PC-9 (cell line): Measurements from ENCODE around the gene CMTM7. TPM values are rescaled to one million over a fixed set of nuclear protein-coding genes. Genes with fewer than 3 reads are reported as not detected.

ENCODE experiments used
- BruUV-seq: library from RNA; stranded (reverse); fragments of 400-500 nt; replicated peaks from 2 replicates; lab custom pipeline; 2021; lab: Mats Ljungman, UMichigan
- CTCF ChIA-PET: fragments of 300-600 bp; sonication (Branson Sonifier 250); formaldehyde crosslinking; loops from one replicate; lab custom pipeline; 2022; ENCODE audit warnings: antibody characterized with exemption; lab: Charles Lee
- POLR2A ChIA-PET: fragments of 300-600 bp; sonication (Branson Sonifier 250); formaldehyde crosslinking; loops from one replicate; lab custom pipeline; 2022; ENCODE audit warnings: antibody characterized with exemption; ENCODE audit not compliant: unreplicated experiment; lab: Charles Lee
- DNase-seq, 2 experiments: peaks; one replicate each; pipeline versions ENCODE4 v3.0.0 to v3.0.0-alpha.2; 2015 to 2022; ENCODE audit warnings: mixed read lengths in 1 of 2
- H2AFZ ChIP-seq: fragments of 200-600 bp; sonication (generic); 2 replicates; pipeline ENCODE4 v1.8.1; 2017; ENCODE audit warnings: antibody characterized with exemption
- H3F3A ChIP-seq: fragments of 200-600 bp; sonication (generic); 2 replicates; pipeline ENCODE4 v1.8.1; 2017; ENCODE audit warnings: antibody characterized with exemption, mild to moderate bottlenecking, low read depth; ENCODE audit not compliant: insufficient read depth
- H3K27ac ChIP-seq: fragments of 200-600 bp; sonication (generic); 2 replicates; pipeline ENCODE4 v1.6.1; 2016; ENCODE audit warnings: mixed run types
- H3K27me3 ChIP-seq: fragments of 200-600 bp; sonication (generic); 2 replicates; pipeline ENCODE4 v1.6.1; 2016; ENCODE audit warnings: low read depth, mixed run types; ENCODE audit not compliant: insufficient read depth
- H3K36me3 ChIP-seq: fragments of 200-600 bp; sonication (generic); 2 replicates; pipeline ENCODE4 v1.6.1; 2016; ENCODE audit warnings: low read depth, mixed run types
- H3K4me1 ChIP-seq: fragments of 200-600 bp; sonication (generic); replicated peaks from 2 replicates; pipeline ENCODE4 v1.6.1; 2016; ENCODE audit warnings: mixed run types; ENCODE audit not compliant: insufficient read depth
- H3K4me2 ChIP-seq: fragments of 200-600 bp; sonication (generic); 2 replicates; pipeline ENCODE4 v1.6.1; 2017; ENCODE audit warnings: mixed run types
- H3K4me3 ChIP-seq: fragments of 200-600 bp; sonication (generic); 2 replicates; pipeline ENCODE4 v1.6.1; 2016; ENCODE audit warnings: mixed run types
- H3K79me2 ChIP-seq: fragments of 200-600 bp; sonication (generic); 2 replicates; pipeline ENCODE4 v1.6.1; 2017; ENCODE audit warnings: low read depth, mixed run types
- H3K9me2 ChIP-seq: fragments of 200-600 bp; sonication (generic); 2 replicates; pipeline ENCODE4 v1.8.1; 2017; ENCODE audit warnings: mild to moderate bottlenecking; ENCODE audit not compliant: insufficient read depth
- H3K9me3 ChIP-seq: fragments of 200-600 bp; sonication (generic); 2 replicates; pipeline ENCODE4 v1.8.1; 2016; ENCODE audit warnings: low read depth; ENCODE audit not compliant: insufficient read depth
- H4K20me1 ChIP-seq: fragments of 200-600 bp; sonication (generic); 2 replicates; pipeline ENCODE4 v1.8.1; 2017; ENCODE audit not compliant: insufficient read depth
- EZH2 ChIP-seq: fragments of 200-600 bp; sonication (generic); IDR thresholded peaks from 2 replicates; pipeline ENCODE4 v1.8.0; 2017; ENCODE audit warnings: antibody characterized with exemption, low read depth
- intact Hi-C: fragments of 100-400 bp; cut with micrococcal nuclease; formaldehyde crosslinking; loops from one replicate; pipeline ENCODE4 v1.10.0; 2022; ENCODE audit not compliant: unreplicated experiment
- total RNA-seq: library from RNA; stranded (reverse); gene quantifications from 2 replicates; pipeline ENCODE4 v1.2.3, GENCODE V29; 2021
- TF ChIP-seq, protein P1 (sequence below): fragments of 200-600 bp; sonication (generic); conservative IDR thresholded peaks from 2 replicates; pipeline ENCODE4 v1.6.1; 2017; ENCODE audit warnings: mixed run types, antibody characterized with exemption, mild to moderate bottlenecking, moderate library complexity

The CMTM7 gene
- total RNA-seq, 1 experiment from 2014 or later, result 37.1 TPM

GRCh38 chr3:32487781-32488473 is 96.3 kb downstream of the CMTM7 start:
- ChIA-PET CTCF (no interaction called here), POLR2A (no interaction called here)
- no peak overlapping the region for H3K4me3 ChIP-seq
- H3F3A ChIP-seq, result no peaks in the 10 kb centered on the region
- DNase-seq, result no peak
- no peaks in the 10 kb centered on the region for H3K27me3 ChIP-seq
- H3K9me3 ChIP-seq, result no peaks in the 10 kb centered on the region
- H2AFZ ChIP-seq, result no peak overlapping the region
- no peak overlapping the region for H3K4me2 ChIP-seq
- TF ChIP-seq, protein P1, sequence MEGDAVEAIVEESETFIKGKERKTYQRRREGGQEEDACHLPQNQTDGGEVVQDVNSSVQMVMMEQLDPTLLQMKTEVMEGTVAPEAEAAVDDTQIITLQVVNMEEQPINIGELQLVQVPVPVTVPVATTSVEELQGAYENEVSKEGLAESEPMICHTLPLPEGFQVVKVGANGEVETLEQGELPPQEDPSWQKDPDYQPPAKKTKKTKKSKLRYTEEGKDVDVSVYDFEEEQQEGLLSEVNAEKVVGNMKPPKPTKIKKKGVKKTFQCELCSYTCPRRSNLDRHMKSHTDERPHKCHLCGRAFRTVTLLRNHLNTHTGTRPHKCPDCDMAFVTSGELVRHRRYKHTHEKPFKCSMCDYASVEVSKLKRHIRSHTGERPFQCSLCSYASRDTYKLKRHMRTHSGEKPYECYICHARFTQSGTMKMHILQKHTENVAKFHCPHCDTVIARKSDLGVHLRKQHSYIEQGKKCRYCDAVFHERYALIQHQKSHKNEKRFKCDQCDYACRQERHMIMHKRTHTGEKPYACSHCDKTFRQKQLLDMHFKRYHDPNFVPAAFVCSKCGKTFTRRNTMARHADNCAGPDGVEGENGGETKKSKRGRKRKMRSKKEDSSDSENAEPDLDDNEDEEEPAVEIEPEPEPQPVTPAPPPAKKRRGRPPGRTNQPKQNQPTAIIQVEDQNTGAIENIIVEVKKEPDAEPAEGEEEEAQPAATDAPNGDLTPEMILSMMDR, result no peak
- TF ChIP-seq EZH2, result no peak
- no peaks in the 10 kb centered on the region for H3K9me2 ChIP-seq
- H3K4me1 ChIP-seq, result no peaks in the 10 kb centered on the region
- BruUV-seq, result no TSS peak
- no peaks in the 10 kb centered on the region for H4K20me1 ChIP-seq
- H3K36me3 ChIP-seq, result no peaks in the 10 kb centered on the region
- intact Hi-C loops, result no loop called here
- H3K79me2 ChIP-seq, result no peaks in the 10 kb centered on the region
- no peak overlapping the region for H3K27ac ChIP-seq

DNA sequence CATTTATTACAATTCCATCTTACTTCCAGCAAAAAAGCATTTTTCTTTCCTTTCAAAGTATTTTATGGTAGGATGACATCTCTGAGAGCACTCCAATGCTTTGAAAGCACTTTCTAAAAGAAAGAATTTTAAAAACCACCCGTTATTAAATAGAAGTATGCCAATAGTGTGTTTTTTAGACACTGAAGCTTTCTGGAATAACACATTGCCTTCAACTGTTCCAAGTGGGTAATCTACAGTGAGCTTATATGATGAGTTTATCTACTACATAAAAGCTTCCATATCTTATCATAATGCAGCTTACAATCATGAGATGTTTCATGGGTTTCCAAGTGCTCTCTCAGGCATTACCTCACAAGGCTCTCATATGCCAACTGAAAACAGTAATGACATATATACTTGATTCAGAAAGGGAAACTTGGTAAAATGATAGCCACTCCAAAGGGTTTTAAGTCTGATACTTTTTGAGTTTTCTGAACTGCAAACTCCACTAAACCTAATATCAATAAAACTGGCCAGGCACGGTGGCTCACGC is 96.9 kb downstream of the CMTM7 start:
- DNase-seq, result no peak
- H3K4me2 ChIP-seq, result no peak overlapping the region
- no TSS peak for BruUV-seq
- H4K20me1 ChIP-seq, result no peaks in the 10 kb centered on the region
- H3K36me3 ChIP-seq, result no peaks in the 10 kb centered on the region
- intact Hi-C loops, result no loop called here
- no peaks in the 10 kb centered on the region for H3K9me2 ChIP-seq
- POLR2A ChIA-PET, result no interaction called here
- no peaks in the 10 kb centered on the region for H3K27me3 ChIP-seq
- no peak overlapping the region for H2AFZ ChIP-seq
- H3K9me3 ChIP-seq, result no peaks in the 10 kb centered on the region
- H3K27ac ChIP-seq, result no peak overlapping the region
- H3K79me2 ChIP-seq, result no peaks in the 10 kb centered on the region; the same call in 1 of the 2 replicates
- H3K4me1 ChIP-seq, result no peaks in the 10 kb centered on the region
- TF ChIP-seq, protein P1, result no peak
- TF ChIP-seq EZH2, result no peak
- CTCF ChIA-PET, result no interaction called here
- H3F3A ChIP-seq, result no peaks in the 10 kb centered on the region
- H3K4me3 ChIP-seq, result no peak overlapping the region

GRCh38 chr3:32492684-32493436 is 101.2 kb downstream of the CMTM7 start:
- no peaks in the 10 kb centered on the region for H3K9me3 ChIP-seq
- no peak overlapping the region for H3K27ac ChIP-seq
- no peak for DNase-seq
- H3K36me3 ChIP-seq, result no peaks in the 10 kb centered on the region
- peaks cover 4% of the 10 kb centered on the region; the same call in 1 of the 2 replicates for H3K79me2 ChIP-seq
- BruUV-seq, result no TSS peak
- no peak for TF ChIP-seq EZH2
- TF ChIP-seq, protein P1, result no peak
- H3K27me3 ChIP-seq, result no peaks in the 10 kb centered on the region
- H4K20me1 ChIP-seq, result no peaks in the 10 kb centered on the region
- H3F3A ChIP-seq, result peaks cover 7% of the 10 kb centered on the region; the same call in 1 of the 2 replicates
- CTCF ChIA-PET, result no interaction called here
- POLR2A ChIA-PET, result no interaction called here
- no peak overlapping the region for H2AFZ ChIP-seq
- intact Hi-C loops, result no loop called here
- H3K4me3 ChIP-seq, result no peak overlapping the region
- H3K9me2 ChIP-seq, result no peaks in the 10 kb centered on the region
- H3K4me2 ChIP-seq, result no peak overlapping the region
- H3K4me1 ChIP-seq, result peaks cover 17% of the 10 kb centered on the region
